ENCODE measurements around the gene ENTREP1. TPM values are rescaled to one million over a fixed set of nuclear protein-coding genes. Genes with fewer than 3 reads are reported as not detected.

ENTREP1 gene
- total and polyA plus RNA-seq, 2 experiments from 2014 or later, result 0.94 to 2.2 TPM

- H3K27ac ChIP-seq, result no peak overlapping the region
- TF ChIP-seq EZH2phosphoT487 (IDR thresholded peaks at IDR 0.05; ENCODE audit: low read depth, severe bottlenecking, unreplicated experiment) (no peak), EZH2 (IDR thresholded peaks at IDR 0.05; ENCODE audit: borderline replicate concordance) (no peak), CTCF (IDR thresholded peaks at IDR 0.05; ENCODE audit: poor library complexity) (no peak)
- H3K4me2 ChIP-seq, result no peak overlapping the region
- H3K4me1 ChIP-seq (ENCODE audit: insufficient read depth), result no peaks in the 10 kb centered on the region
- no peak for DNase-seq (ENCODE audit: low spot score)
- no peaks in the 10 kb centered on the region for H3K27me3 ChIP-seq
- no peak overlapping the region for H2AFZ ChIP-seq
- H3K4me3 ChIP-seq, result no peak overlapping the region
- no peaks in the 10 kb centered on the region for H3K9me3 ChIP-seq (ENCODE audit: low read depth)
- H3K9me2 ChIP-seq (replicated peaks; ENCODE audit: insufficient read depth), result no peaks in the 10 kb centered on the region
- no peaks in the 10 kb centered on the region for H3K36me3 ChIP-seq (replicated peaks; ENCODE audit: insufficient read depth, low read depth)
- WGBS (ENCODE audit: low lambda C conversion rate, missing lambda C conversion rate), result 90% methylated on average over 6 of the region's 6 CpGs
- H3K79me2 ChIP-seq, result no peaks in the 10 kb centered on the region
- no peaks in the 10 kb centered on the region for H4K20me1 ChIP-seq (ENCODE audit: insufficient read depth, poor library complexity, severe bottlenecking)
Observed at GRCh38 chr9:69346596-69347390, 21.8 kb downstream of the ENTREP1 start.

GRCh38 chr9:69347607-69348006 lies 22.6 kb downstream of the ENTREP1 start:
- Histone ChIP-seq H3K27ac (no peak overlapping the region), H3K79me2 (no peaks in the 10 kb centered on the region), H2AFZ (no peak overlapping the region), H4K20me1 (ENCODE audit: insufficient read depth, poor library complexity, severe bottlenecking) (no peaks in the 10 kb centered on the region), H3K4me1 (ENCODE audit: insufficient read depth) (no peaks in the 10 kb centered on the region), H3K4me2 (no peak overlapping the region), H3K36me3 (replicated peaks; ENCODE audit: insufficient read depth, low read depth) (no peaks in the 10 kb centered on the region), H3K27me3 (no peaks in the 10 kb centered on the region), H3K9me2 (replicated peaks; ENCODE audit: insufficient read depth) (no peaks in the 10 kb centered on the region), H3K4me3 (no peak overlapping the region), H3K9me3 (ENCODE audit: low read depth) (no peaks in the 10 kb centered on the region)
- DNase-seq (ENCODE audit: low spot score), result no peak
- WGBS (ENCODE audit: low lambda C conversion rate, missing lambda C conversion rate), result 87% methylated on average over 1 of the region's 1 CpG
- no peak for TF ChIP-seq EZH2 (IDR thresholded peaks at IDR 0.05; ENCODE audit: borderline replicate concordance)
- TF ChIP-seq CTCF (IDR thresholded peaks at IDR 0.05; ENCODE audit: poor library complexity), result no peak
- no peak for TF ChIP-seq EZH2phosphoT487 (IDR thresholded peaks at IDR 0.05; ENCODE audit: low read depth, severe bottlenecking, unreplicated experiment)

- Histone ChIP-seq H3K36me3 (replicated peaks; ENCODE audit: insufficient read depth, low read depth) (no peaks in the 10 kb centered on the region), H3K4me3 (no peak overlapping the region), H3K9me2 (replicated peaks; ENCODE audit: insufficient read depth) (no peaks in the 10 kb centered on the region), H3K27ac (no peak overlapping the region), H2AFZ (no peak overlapping the region), H3K9me3 (ENCODE audit: low read depth) (no peaks in the 10 kb centered on the region), H3K4me1 (ENCODE audit: insufficient read depth) (no peaks in the 10 kb centered on the region), H3K4me2 (no peak overlapping the region), H3K27me3 (no peaks in the 10 kb centered on the region), H3K79me2 (no peaks in the 10 kb centered on the region), H4K20me1 (ENCODE audit: insufficient read depth, poor library complexity, severe bottlenecking) (no peaks in the 10 kb centered on the region)
- no peak for TF ChIP-seq CTCF (IDR thresholded peaks at IDR 0.05; ENCODE audit: poor library complexity)
- no peak for TF ChIP-seq EZH2phosphoT487 (IDR thresholded peaks at IDR 0.05; ENCODE audit: low read depth, severe bottlenecking, unreplicated experiment)
- no peak for TF ChIP-seq EZH2 (IDR thresholded peaks at IDR 0.05; ENCODE audit: borderline replicate concordance)
- no peak for DNase-seq (ENCODE audit: low spot score)
- WGBS (ENCODE audit: low lambda C conversion rate, missing lambda C conversion rate), result 97% methylated on average over 3 of the region's 3 CpGs
Observed at GRCh38 chr9:69351227-69351626, 26.2 kb downstream of the ENTREP1 start.
